GM12891 (cell line): ENCODE results near the gene FDX2. TPM values are rescaled to one million over a fixed set of nuclear protein-coding genes. Genes with fewer than 3 reads are reported as not detected.

Experiments used
- DNase-seq: peaks from one replicate; pipeline ENCODE4 v3.0.0; 2011; ENCODE audit warnings: low spot score; ENCODE audit not compliant: insufficient read length
- FAIRE-seq: peaks from 2 replicates; lab custom pipeline; 2011; peaks lifted over from hg19 to GRCh38; lab: Jason Lieb, UNC
- PAX5 ChIP-seq: IDR thresholded peaks from 2 replicates; pipeline ENCODE4 v1.6.1; 2011; ENCODE audit warnings: low read length, moderate library complexity, mild to moderate bottlenecking; ENCODE audit not compliant: insufficient read depth, severe bottlenecking
- POLR2A ChIP-seq: IDR thresholded peaks from 2 replicates; pipeline ENCODE4 v1.6.1; 2011; ENCODE audit warnings: low read depth, low read length, control low read depth
- POLR2AphosphoS5 ChIP-seq: IDR thresholded peaks from 2 replicates; pipeline ENCODE4 v1.6.1; 2011; ENCODE audit warnings: low read depth, low read length, control low read depth
- POU2F2 ChIP-seq: IDR thresholded peaks from 2 replicates; pipeline ENCODE4 v1.6.1; 2011; ENCODE audit warnings: low read depth, mild to moderate bottlenecking, control low read depth, low read length, moderate library complexity
- SPI1 ChIP-seq: IDR thresholded peaks from 2 replicates; pipeline ENCODE4 v1.6.1; 2011; ENCODE audit warnings: low read depth, low read length, control low read depth
- TAF1 ChIP-seq: IDR thresholded peaks from 2 replicates; pipeline ENCODE4 v1.6.1; 2011; ENCODE audit warnings: low read depth, low read length, control low read depth
- polyA plus RNA-seq: library from polyadenylated mRNA; unstranded; fragments of >200 nt; gene quantifications from one replicate; pipeline ENCODE4 v1.2.1, GENCODE V29; 2012; ENCODE audit warnings: low read depth, missing spikeins, inconsistent platforms; ENCODE audit not compliant: missing spikeins

Gene FDX2
- polyA plus RNA-seq, result 10.7 TPM

GRCh38 chr19:10315335-10316214, at the start of gene FDX2:
Gene FDX2 (minus strand): TSS chr19:10316015. CDS start chr19:10315996, 19 bp downstream.
- TF ChIP-seq TAF1 (peak; percentile 75), POLR2A (peak; percentile 93), SPI1 (no peak), POU2F2 (peak; percentile 83), POLR2AphosphoS5 (peak; percentile 96), PAX5 (no peak)
- FAIRE-seq, result peak; percentile 96

GRCh38 chr19:10365518-10365917, 49.7 kb upstream of the FDX2 start:
- FAIRE-seq (no peak), DNase-seq (no peak)
- TF ChIP-seq POLR2A (no peak), POLR2AphosphoS5 (no peak), TAF1 (no peak), POU2F2 (no peak), PAX5 (no peak), SPI1 (no peak)

More at GRCh38 chr19:10315335-10316214, at the start of gene FDX2:
- DNase-seq, result peak; percentile 96

GRCh38 chr19:10364644-10365043, 48.8 kb upstream of the FDX2 start:
- DNase-seq (no peak), FAIRE-seq (no peak)
- no peak for TF ChIP-seq POLR2AphosphoS5
- no peak for TF ChIP-seq POU2F2
- no peak for TF ChIP-seq PAX5
- TF ChIP-seq POLR2A, result no peak
- TF ChIP-seq TAF1, result no peak
- TF ChIP-seq SPI1, result no peak

- TF ChIP-seq POU2F2 (no peak), SPI1 (no peak), TAF1 (no peak), POLR2AphosphoS5 (no peak), PAX5 (no peak), POLR2A (no peak)
- DNase-seq (no peak), FAIRE-seq (no peak)
Measured at GRCh38 chr19:10363789-10364281, 48.0 kb upstream of the FDX2 start.

- FAIRE-seq, result no peak
- no peak for DNase-seq
- no peak for TF ChIP-seq POLR2AphosphoS5
- TF ChIP-seq SPI1, result no peak
- TF ChIP-seq POLR2A, result no peak
- TF ChIP-seq PAX5, result no peak
- no peak for TF ChIP-seq POU2F2
- TF ChIP-seq TAF1, result no peak
Measured at GRCh38 chr19:10362259-10362658, 46.4 kb upstream of the FDX2 start.

GRCh38 chr19:10361569-10362011, 45.8 kb upstream of the FDX2 start:
- FAIRE-seq (no peak), DNase-seq (no peak)
- TF ChIP-seq POLR2AphosphoS5, result no peak
- TF ChIP-seq POLR2A, result no peak
- TF ChIP-seq PAX5, result no peak
- TF ChIP-seq POU2F2, result no peak
- TF ChIP-seq SPI1, result no peak
- no peak for TF ChIP-seq TAF1

GRCh38 chr19:10356431-10356830, 40.6 kb upstream of the FDX2 start:
- DNase-seq, result no peak
- TF ChIP-seq SPI1, result no peak
- no peak for TF ChIP-seq TAF1
- TF ChIP-seq POLR2AphosphoS5, result no peak
- no peak for TF ChIP-seq PAX5
- TF ChIP-seq POU2F2, result no peak
- no peak for FAIRE-seq

- FAIRE-seq (no peak), DNase-seq (no peak)
- TF ChIP-seq POU2F2, result no peak
- no peak for TF ChIP-seq PAX5
- no peak for TF ChIP-seq POLR2A
- TF ChIP-seq SPI1, result no peak
- no peak for TF ChIP-seq TAF1
- no peak for TF ChIP-seq POLR2AphosphoS5
Measured at GRCh38 chr19:10353793-10354391, 38.1 kb upstream of the FDX2 start.
